Neural crest cell (in vitro differentiated cells): Measurements from ENCODE around the gene PRKAG2. TPM values are rescaled to one million over a fixed set of nuclear protein-coding genes. Genes with fewer than 3 reads are reported as not detected.

ENCODE experiments used
- DNase-seq: peaks from one replicate; pipeline ENCODE4 v3.0.0; 2021; ENCODE audit warnings: low read depth, mixed read lengths, low spot score
- H3K27ac Mint-ChIP-seq: one replicate; pipeline ENCODE4 v1.8.0; 2021; ENCODE audit warnings: mild to moderate bottlenecking, mixed read lengths; ENCODE audit not compliant: unreplicated experiment
- H3K27me3 Mint-ChIP-seq: 2 replicates; pipeline ENCODE4 v1.8.0; 2021; ENCODE audit warnings: low read depth, mild to moderate bottlenecking, mixed read lengths
- H3K36me3 Mint-ChIP-seq: 2 replicates; pipeline ENCODE4 v1.8.0; 2021; ENCODE audit warnings: low read depth, mild to moderate bottlenecking, mixed read lengths
- H3K4me1 Mint-ChIP-seq: 2 replicates; pipeline ENCODE4 v1.8.0; 2021; ENCODE audit warnings: mixed read lengths
- H3K4me3 Mint-ChIP-seq: one replicate; pipeline ENCODE4 v1.8.0; 2021; ENCODE audit warnings: mild to moderate bottlenecking, mixed read lengths
- H3K9me3 Mint-ChIP-seq: 2 replicates; pipeline ENCODE4 v1.8.0; 2021; ENCODE audit warnings: mixed read lengths
- CTCF ChIP-seq: fragments of 200-600 bp; sonication (generic); conservative IDR thresholded peaks from 2 replicates; pipeline ENCODE4 v1.5.0; 2021; ENCODE audit warnings: antibody characterized with exemption, mild to moderate bottlenecking
- total RNA-seq: library from RNA; stranded (reverse); gene quantifications from 2 replicates; pipeline ENCODE4 v1.2.1, GENCODE V29; 2021

Gene PRKAG2
- total RNA-seq, 1 donor from 2014 or later, result 12.5 TPM

- no peak for TF ChIP-seq CTCF
- no peak for DNase-seq
- no peaks in the 10 kb centered on the region for H3K9me3 Mint-ChIP-seq
- peaks cover 15% of the 10 kb centered on the region for H3K27me3 Mint-ChIP-seq
- H3K4me1 Mint-ChIP-seq, result peaks cover 21% of the 10 kb centered on the region
- H3K27ac Mint-ChIP-seq, result no peak overlapping the region
- no peaks in the 10 kb centered on the region for H3K36me3 Mint-ChIP-seq
- H3K4me3 Mint-ChIP-seq, result no peak overlapping the region
Measured at GRCh38 chr7:151872531-151873401, 4.1 kb downstream of the PRKAG2 start.

- Mint-ChIP-seq H3K4me1 (peaks cover 26% of the 10 kb centered on the region), H3K9me3 (no peaks in the 10 kb centered on the region), H3K36me3 (no peaks in the 10 kb centered on the region), H3K27me3 (peaks cover 14% of the 10 kb centered on the region), H3K27ac (no peak overlapping the region), H3K4me3 (no peak overlapping the region)
- no peak for DNase-seq
- TF ChIP-seq CTCF, result no peak
Measured at GRCh38 chr7:151871904-151872303, 5.0 kb downstream of the PRKAG2 start.

GRCh38 chr7:151871189-151871735, 5.7 kb downstream of the PRKAG2 start:
- Mint-ChIP-seq H3K27ac (no peak overlapping the region), H3K4me1 (peaks cover 26% of the 10 kb centered on the region), H3K27me3 (peaks cover 9% of the 10 kb centered on the region), H3K9me3 (no peaks in the 10 kb centered on the region), H3K4me3 (no peak overlapping the region), H3K36me3 (no peaks in the 10 kb centered on the region)
- no peak for DNase-seq
- TF ChIP-seq CTCF, result no peak

- TF ChIP-seq CTCF, result no peak
- Mint-ChIP-seq H3K4me1 (peaks cover 25% of the 10 kb centered on the region), H3K9me3 (no peaks in the 10 kb centered on the region), H3K27me3 (peaks cover 5% of the 10 kb centered on the region), H3K4me3 (no peak overlapping the region), H3K36me3 (no peaks in the 10 kb centered on the region), H3K27ac (no peak overlapping the region)
- no peak for DNase-seq
Measured at GRCh38 chr7:151869968-151870918, 6.7 kb downstream of the PRKAG2 start.

- H3K27me3 Mint-ChIP-seq, result no peaks in the 10 kb centered on the region
Measured at GRCh38 chr7:151869455-151869854, 7.5 kb downstream of the PRKAG2 start.

More at GRCh38 chr7:151869455-151869854, 7.5 kb downstream of the PRKAG2 start:
- no peak for TF ChIP-seq CTCF
- Mint-ChIP-seq H3K4me1 (peaks cover 21% of the 10 kb centered on the region), H3K27ac (no peak overlapping the region), H3K36me3 (no peaks in the 10 kb centered on the region), H3K4me3 (no peak overlapping the region), H3K9me3 (no peaks in the 10 kb centered on the region)
- no peak for DNase-seq
